ENCODE results near the gene AP3M1.
"Not testable (repeated sequence)": the region's sequence is repeated elsewhere in the genome, so short reads cannot be mapped to it uniquely, and the experiment has no call there.

The AP3M1 gene

DNA sequence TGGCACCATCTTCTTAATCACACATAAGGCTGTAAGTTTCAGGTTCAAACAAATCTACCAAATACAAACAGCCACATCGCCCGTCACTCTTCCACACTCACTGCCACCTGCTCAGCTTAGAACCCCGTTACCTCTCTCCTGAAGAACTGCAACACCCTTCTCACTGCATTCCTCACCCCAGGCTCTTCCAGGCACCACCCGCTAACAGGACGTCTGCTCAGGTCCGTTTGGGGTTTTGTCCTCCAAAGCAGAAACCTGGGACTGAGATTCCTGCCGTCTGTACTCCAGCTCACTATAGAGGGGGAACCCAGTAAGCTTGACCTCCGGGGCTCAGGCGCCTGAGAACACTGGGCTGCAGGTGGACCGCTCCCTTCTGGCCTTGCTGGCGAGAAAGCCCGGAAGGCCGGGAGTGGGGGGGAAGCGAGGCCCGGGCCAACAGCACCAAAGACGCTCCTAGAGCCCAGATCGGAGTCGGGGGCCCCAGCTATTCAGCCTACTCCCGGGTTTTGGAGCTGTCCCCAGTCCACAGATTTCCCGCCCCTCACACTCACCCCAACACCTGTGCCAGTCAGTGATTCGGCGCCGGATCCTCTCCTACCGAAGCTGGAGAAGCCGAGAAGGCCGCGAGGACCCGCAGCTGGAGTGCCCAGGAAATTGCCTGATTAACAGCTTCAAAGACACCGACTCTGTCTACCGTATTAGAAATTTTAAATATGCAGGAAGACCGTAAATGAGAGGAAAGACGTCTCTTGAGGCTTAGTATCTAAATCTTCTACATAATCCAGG is at the start of gene AP3M1:
AP3M1 (minus strand) TSS at position 625 of the 786 bp plus-strand sequence. CDS start 12,449 bp downstream, outside the sequence.
- peak; percentile 55 to 98 (median 82) for DNase-seq

DNA sequence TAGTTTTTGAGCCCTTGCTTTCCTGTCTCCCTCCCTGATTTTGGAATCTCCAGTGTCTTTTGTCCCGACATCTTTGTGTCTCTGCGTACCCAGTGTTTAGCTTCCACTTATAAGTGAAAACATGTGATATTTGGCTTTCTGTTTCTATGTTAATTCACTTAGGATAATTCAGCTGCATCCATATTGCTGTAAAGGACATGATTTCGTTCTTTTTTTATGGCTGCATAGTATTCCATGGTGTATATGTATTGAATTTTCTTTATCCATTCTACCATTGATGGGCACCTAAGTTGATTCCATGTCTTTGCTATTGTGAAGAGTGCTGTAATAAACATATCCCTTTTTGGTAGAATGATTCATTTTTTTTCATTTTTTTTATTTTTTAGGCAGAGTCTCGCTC is 48.7 kb upstream of the AP3M1 start:
- DNase-seq, result no peak

- no peak for DNase-seq
Measured at GRCh38 chr10:74194999-74195398, 44.4 kb upstream of the AP3M1 start.

GRCh38 chr10:74194545-74194944 is 43.9 kb upstream of the AP3M1 start:
- DNase-seq, result no peak

DNA sequence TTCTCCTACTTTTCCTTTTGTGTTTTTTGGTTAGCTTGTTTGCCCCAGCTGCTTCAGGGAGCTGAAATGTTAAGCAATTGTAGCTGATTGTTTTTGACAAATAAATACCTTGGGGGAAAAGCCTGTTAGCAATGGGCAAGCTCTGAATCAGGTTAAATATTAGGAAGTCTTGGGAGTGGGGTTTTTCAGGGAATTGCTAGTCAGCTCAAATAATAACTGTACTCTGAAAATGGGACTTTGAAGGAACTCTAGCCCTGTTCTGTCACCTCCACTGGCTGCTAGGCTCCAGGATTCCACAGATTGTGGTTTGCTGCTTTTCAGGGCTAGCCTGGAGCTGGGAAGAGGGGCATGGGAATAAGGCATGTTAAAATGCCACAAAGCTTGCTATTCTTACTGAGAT is 39.9 kb upstream of the AP3M1 start:
- DNase-seq, result no peak

- DNase-seq, result no peak
Measured at GRCh38 chr10:74189999-74190421, 39.4 kb upstream of the AP3M1 start.

DNA sequence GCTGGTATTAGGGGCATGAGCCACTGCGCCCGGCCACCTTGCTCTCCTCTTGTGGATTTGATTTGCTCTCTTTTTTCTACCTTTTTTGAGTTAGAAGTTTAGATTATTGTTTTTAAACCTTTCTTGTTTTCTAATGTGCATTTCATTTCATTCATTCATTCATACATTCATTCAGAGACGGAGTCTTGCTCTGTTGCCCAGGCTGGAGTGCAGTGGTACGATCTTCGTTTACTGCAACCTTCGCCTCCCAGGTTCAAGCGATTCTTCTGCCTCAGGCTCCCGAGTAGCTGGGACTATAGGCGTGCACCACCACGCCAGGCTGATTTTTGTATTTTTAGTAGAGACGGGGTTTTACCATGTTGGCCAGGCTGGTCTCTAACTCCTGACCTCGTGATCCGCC is 38.0 kb upstream of the AP3M1 start:
- not testable (repeated sequence) for DNase-seq

GRCh38 chr10:74187237-74187636 is 36.6 kb upstream of the AP3M1 start:
- DNase-seq, result no peak

DNA sequence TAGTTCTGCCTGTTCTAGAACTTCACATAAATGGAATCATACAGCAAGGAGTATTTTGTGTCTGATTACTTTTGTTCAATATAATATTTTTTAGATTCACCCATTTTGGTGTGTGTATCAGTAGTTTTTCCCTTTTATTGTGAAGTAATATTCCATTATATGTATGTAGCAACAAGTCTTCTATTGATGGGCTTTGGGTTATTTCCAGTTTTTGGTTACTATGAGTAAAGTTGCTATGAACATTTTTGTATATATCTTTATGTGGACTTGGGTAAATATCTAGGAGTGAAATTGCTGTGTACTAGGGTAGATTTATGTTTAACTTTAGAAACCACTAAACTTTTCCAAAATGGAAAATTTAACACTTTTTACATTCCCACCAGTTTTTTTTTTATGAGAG is 36.0 kb upstream of the AP3M1 start:
- no peak for DNase-seq

DNA sequence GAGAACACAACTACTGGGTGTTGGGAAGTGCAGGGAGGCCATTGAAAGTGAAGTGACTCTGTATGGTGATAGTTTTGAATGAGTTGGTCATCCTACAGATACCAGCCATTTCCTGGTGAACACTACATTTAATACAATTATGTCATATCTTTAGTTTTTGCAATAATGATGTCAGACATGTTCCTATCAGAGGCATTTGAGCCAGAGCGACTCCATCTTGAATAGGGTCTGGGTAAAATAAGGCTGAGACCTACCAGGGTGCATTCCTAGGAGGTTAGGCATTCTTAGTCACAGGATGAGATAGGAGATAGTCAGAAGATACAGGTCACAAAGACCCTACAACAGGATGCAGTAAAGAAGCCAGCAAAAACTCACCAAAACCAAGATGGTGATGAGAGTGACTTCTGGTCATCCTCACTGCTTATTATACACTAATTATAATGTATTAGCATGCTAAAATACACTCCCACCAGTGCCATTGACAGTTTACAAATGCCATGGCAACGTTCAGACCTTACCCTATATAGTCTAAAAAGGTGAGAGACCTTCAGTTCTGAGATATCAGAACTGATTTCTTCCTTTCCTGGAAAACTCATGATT is 28.6 kb upstream of the AP3M1 start:
- no peak for DNase-seq

- no peak for DNase-seq
Measured at GRCh38 chr10:74178042-74178791, 27.6 kb upstream of the AP3M1 start.

DNA sequence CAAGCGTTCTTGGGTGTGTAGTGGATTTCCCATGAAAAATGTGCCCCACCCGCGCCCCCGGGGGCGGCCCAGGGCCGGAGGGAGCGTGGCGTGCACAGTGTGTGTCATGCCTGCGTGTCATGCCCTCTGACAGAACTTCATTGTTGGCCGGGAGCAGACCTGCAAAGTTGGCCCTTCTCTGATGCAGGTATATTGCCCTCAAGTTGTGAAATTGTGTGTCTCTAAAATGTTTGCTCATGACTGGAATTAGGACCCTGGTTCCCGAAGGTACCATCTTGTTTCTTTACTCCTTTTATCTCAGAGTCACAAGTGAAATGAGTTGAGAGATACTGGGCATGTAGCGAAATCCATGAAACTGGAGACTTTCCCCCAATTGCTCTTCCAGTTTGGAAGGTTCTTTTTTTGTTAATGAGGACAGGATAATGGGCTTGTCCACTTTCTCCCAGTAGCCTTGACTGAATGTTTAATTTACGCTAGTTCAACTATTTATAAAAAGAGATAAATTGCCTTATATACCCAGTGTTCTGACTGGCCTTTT is 26.6 kb upstream of the AP3M1 start:
- peak in 5 of 14 donors; percentile 32 to 75 (median 61) for DNase-seq

GRCh38 chr10:74176380-74177139 is 25.9 kb upstream of the AP3M1 start:
- peak; percentile 42 to 95 (median 86) for DNase-seq

GRCh38 chr10:74175510-74176379 is 25.1 kb upstream of the AP3M1 start:
- DNase-seq, result no peak

- no peak for DNase-seq
Measured at GRCh38 chr10:74174521-74174920, 23.9 kb upstream of the AP3M1 start.

- DNase-seq, result no peak
Measured at GRCh38 chr10:74171625-74172024, 21.0 kb upstream of the AP3M1 start.

GRCh38 chr10:74167443-74167842 is 16.8 kb upstream of the AP3M1 start:
- no peak for DNase-seq

DNA sequence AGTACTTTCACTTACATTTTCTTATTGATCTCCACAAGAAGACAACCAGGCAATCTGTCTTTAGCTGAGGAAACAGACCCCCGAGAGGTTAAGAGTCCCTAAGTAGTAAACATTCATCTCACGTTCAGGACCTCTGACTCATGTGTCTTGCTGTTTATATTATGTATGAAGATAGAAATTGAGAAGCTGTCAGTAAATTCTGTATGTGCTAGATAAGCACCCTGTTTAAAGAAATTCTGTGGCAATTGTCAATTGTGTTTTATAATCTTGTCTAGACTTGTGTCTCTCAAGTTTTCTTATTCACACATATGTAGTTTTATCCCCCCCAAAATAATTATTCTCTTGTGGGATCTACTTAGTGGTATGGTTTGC is 14.9 kb upstream of the AP3M1 start:
- DNase-seq, result no peak

DNA sequence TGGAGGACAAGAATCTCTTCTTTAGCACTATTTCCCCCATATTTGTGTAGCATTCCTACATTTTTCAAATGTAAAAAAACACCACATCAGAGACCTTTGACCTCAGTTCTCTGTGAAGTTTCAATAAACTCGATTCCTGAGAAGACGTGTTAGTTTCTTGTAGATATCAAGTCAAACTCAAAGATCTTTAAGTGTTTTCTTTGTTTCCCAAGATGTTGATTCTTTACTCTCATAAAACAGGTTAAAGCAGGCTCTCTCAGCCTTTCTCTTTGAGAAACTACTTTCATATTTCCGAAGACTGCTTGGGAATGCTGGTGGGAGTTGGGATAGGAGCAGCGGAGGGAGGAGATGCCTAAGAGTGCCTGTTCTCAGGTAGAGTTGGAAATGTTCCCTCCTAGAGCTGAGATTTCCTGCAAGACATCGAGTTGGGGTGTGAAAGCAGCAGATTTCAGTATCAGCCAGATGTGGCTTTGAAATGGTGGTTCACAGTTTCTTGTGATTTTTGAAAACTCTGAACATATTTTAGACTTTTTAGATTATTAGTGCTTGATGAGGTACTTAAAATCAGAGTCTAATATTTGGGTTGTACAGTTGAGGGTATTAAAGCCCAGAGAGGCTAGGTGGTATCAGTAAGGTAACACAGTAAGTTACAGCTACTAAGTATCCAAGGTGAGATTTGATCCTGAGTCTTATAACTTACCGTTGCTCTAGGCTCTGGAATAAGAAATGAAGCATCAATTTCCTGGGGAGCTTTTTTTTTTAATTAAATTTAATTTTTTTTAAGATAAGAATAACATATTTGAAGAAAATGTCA is 14.3 kb upstream of the AP3M1 start:
- peak in 1 of 14 donors; percentile 1 for DNase-seq

DNA sequence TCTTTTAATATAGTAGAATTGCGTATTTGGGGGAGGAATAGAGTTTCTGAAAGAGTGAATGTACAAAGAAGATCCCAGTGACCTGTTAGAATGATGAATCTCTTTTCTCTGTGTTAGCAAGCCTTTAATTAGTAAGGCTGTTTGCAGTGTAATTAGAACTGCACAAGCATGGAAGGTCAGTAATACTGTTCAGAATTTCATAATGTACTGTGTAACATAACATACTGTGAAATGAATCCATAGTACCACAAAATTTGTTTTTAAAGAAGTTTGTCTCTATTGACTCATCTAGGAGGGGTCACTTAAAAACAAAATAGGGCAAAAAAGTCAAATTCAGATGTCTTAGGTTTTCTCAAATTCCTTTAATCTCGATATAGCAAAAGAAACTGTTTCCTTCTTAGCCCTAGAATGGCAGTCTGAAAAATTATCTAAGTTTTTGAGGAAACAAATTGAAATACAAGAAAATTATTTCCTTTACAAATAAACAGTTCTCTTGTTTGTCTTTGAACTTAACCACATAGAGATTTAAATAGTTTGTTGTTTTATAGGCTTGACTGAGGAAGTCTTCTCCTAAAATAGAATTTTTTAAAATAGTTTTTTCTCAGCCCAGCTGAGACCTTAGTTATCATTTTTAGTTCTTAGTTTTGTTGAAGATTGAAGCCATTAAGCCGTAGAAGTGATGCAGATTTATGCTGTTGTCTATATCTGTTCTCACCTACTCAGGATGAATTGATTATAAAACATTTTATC is 12.9 kb upstream of the AP3M1 start:
- no peak for DNase-seq
